ENCODE measurements around the gene AHRR.

The AHRR gene

GRCh38 chr5:431711-432050 lies 110.2 kb downstream of the AHRR start:
- H3K4me3 ChIP-seq (ENCODE audit: low read depth, low read length): no peak overlapping the region
- DNase-seq (ENCODE audit: low read depth, low spot score): no peak
- TF ChIP-seq CTCF (IDR thresholded peaks at IDR 0.05; ENCODE audit: low read depth, low read length): no peak
- in situ Hi-C loops (cut with HindIII; ENCODE audit: low sequenced_read_pairs): no loop called here

- DNase-seq (ENCODE audit: low read depth, low spot score): no peak
- in situ Hi-C loops (cut with HindIII; ENCODE audit: low sequenced_read_pairs): no loop called here
- H3K4me3 ChIP-seq (ENCODE audit: low read depth, low read length): no peak overlapping the region
- TF ChIP-seq CTCF (IDR thresholded peaks at IDR 0.05; ENCODE audit: low read depth, low read length): no peak
Observed at GRCh38 chr5:432201-432927, 110.8 kb downstream of the AHRR start.

GRCh38 chr5:432928-433791 lies 111.6 kb downstream of the AHRR start:
- in situ Hi-C loops (cut with HindIII; ENCODE audit: low sequenced_read_pairs): no loop called here
- TF ChIP-seq CTCF (IDR thresholded peaks at IDR 0.05; ENCODE audit: low read depth, low read length): no peak
- DNase-seq (ENCODE audit: low read depth, low spot score): no peak
- H3K4me3 ChIP-seq (ENCODE audit: low read depth, low read length): no peak overlapping the region

- in situ Hi-C loops (cut with HindIII; ENCODE audit: low sequenced_read_pairs): no loop called here
- H3K4me3 ChIP-seq (ENCODE audit: low read depth, low read length): no peak overlapping the region
- no peak for DNase-seq (ENCODE audit: low read depth, low spot score)
- no peak for TF ChIP-seq CTCF (IDR thresholded peaks at IDR 0.05; ENCODE audit: low read depth, low read length)
Observed at GRCh38 chr5:433836-434235, 112.3 kb downstream of the AHRR start.

GRCh38 chr5:434443-435146 lies 113.1 kb downstream of the AHRR start:
- DNase-seq (ENCODE audit: low read depth, low spot score): no peak
- H3K4me3 ChIP-seq (ENCODE audit: low read depth, low read length): no peak overlapping the region
- no peak for TF ChIP-seq CTCF (IDR thresholded peaks at IDR 0.05; ENCODE audit: low read depth, low read length)
- in situ Hi-C loops (cut with HindIII; ENCODE audit: low sequenced_read_pairs): no loop called here

- in situ Hi-C loops (cut with HindIII; ENCODE audit: low sequenced_read_pairs): no loop called here
- no peak for DNase-seq (ENCODE audit: low read depth, low spot score)
- no peak overlapping the region for H3K4me3 ChIP-seq (ENCODE audit: low read depth, low read length)
- no peak for TF ChIP-seq CTCF (IDR thresholded peaks at IDR 0.05; ENCODE audit: low read depth, low read length)
Observed at GRCh38 chr5:435156-435790, 113.8 kb downstream of the AHRR start.

Data from astrocyte of the spinal cord (primary cell).